T follicular helper cell (primary cell): ENCODE data around the gene PTPRN2.
"Not testable (repeated sequence)": the region's sequence is repeated elsewhere in the genome, so short reads cannot be mapped to it uniquely, and the experiment has no call there.

Experiments
- DNase-seq: peaks from one replicate; pipeline ENCODE4 v3.0.0-alpha.2; 2020; ENCODE audit warnings: low read depth

The PTPRN2 gene

DNA sequence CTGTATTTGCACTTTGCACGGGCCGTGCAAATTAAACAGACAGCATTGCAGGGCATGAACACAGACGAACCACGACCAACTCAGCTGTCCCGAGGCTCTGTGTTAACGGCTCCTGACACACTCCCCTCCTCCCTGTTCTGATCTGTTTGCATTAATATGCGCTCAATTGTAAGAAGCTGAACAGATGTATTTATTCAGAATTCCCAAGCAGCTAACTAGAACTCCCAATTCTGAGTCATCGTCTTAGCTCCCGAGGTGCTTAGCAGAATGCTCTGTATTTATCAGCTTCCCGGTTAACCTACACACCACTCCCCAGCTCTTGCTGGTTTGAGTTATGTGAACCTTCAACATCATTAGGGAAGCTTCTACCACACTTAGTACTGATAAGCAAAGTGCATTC, 286.4 kb downstream of the PTPRN2 start:
- DNase-seq, result no peak

GRCh38 chr7:158300427-158300826, 287.2 kb downstream of the PTPRN2 start:
- no peak for DNase-seq

DNA sequence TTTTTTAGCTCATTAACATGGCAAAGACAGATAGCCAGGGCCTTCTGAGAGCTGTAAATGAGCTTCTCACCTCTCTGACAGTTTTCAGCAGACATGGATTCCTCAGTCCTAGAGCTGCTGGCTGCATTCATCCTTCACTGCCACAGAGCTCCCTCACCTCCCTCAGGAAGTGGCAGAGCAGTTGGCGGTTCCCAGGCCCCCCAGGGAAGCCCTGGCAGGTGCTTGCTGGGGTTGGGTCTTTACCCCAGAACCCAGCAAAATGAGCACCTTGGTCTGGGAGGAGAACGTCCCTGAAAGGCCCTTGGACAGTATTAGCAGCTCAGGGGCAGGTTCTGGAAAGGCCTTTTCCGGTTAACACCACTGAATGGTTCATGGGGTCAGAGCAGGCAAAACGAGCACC, 288.0 kb downstream of the PTPRN2 start:
- DNase-seq, result no peak

DNA sequence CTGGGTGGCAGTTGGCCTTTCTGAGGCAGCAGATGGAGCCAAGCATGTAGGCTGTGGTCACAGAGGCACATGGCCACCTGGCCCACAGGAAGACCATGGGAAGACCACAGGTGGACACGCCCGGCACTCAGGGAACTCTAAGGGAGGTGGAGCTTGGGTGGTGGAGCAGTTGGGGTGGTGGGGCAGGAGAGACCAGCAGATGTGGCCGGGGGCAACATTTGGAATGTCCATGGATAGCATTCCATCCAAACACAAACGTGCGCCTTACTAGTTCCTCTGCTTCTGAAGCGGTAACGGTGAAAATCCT, 290.9 kb downstream of the PTPRN2 start:
- no peak for DNase-seq

DNA sequence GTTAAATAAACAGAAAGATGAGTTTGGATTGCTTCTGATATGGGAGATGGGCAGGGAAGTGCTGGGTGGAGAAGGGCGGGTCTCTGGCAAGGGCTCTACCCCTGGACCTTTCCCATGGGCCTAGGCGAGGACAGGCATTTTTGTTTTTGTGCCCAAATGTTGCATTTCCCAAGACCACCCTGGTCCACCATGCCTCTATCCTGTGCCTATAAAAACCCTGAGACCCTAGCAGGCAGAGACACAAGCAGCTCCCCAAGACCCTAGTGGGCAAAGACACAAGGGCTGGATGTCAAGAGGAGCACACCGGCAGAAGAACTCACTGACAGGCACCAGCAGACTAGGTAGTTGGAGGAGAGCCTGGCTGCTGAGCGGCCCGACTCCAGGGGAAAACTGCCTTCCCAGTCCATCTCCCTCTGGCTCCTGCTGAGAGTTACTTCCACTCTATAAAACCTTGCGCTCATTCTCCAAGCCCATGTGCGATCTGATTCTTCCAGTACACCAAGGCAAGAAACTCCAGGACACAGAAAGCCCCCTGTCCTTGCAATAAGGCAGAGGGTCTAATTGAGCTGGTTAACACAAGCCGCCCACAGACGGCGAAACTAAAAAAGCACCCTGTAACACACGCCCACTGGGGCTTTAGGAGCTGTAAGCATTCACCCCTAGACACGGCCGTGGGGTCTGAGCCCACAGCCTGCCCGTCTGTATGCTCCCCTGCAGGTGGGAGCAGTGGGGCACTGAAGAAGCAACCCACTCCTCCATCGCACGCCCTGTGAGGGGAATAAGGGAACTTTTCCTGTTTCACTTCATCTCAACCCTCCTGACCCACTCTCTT, 291.4 kb downstream of the PTPRN2 start:
- no peak for DNase-seq

GRCh38 chr7:158294468-158295215, 293.0 kb downstream of the PTPRN2 start:
- DNase-seq, result not testable (repeated sequence)

GRCh38 chr7:158292948-158293347, 294.7 kb downstream of the PTPRN2 start:
- no peak for DNase-seq

GRCh38 chr7:158291998-158292397, 295.6 kb downstream of the PTPRN2 start:
- DNase-seq, result no peak

DNA sequence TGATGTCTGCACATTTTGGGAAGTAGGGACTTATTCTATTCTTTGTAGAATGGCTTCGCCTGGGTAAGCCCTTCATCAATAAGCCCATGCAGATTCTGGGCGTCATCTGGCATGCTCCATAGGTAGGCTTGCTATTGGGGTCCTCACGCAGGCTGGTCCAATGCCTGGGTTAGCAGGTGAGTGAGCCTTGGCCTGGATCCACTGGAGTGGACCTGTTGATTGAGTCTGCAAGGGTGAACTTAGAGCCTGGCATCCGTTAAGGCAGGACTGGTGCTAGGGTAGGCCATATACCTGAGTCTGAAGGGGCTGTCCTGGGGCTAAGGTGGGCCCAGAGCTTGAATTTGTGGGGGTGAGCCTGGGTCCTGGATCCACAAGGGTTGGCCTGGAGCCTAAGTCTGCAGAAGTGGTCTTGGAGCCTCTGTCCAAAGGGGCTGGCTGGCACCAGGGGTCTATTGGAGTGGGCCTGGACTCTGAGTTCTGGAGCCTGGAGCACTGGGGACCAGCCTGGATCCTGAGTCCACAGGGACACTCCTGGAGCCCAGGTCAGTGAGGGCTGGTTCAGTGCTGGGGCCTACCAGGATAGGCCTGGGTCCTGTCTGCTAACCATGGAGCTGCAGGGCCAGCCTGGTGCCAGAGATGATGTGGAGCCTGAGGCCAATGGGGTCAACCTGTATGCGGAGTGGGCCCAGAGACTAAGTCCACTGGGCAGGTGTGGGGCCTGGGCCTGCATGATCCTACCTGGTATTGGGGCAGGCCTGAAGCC, 297.7 kb downstream of the PTPRN2 start:
- no peak for DNase-seq

DNA sequence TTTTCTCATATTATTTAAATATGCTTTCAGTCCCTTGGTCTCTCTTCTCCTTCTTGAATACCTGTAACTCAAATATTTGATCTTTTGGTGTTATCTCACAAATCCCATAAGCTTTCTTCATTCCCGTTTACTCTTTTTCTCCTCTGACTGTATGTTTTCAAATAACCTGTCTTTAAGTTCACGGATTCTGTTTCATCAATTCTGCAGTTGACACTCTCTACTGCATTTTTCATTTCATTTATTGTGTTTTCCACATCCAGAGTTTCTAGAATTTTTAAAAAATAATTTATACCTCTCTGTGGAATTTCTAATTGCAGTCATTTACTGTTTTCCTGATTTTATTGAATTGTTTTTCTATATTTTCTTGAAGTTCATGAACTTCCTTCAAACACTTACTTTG, 298.4 kb downstream of the PTPRN2 start:
- DNase-seq, result no peak

GRCh38 chr7:158286210-158286609, 301.4 kb downstream of the PTPRN2 start:
- DNase-seq, result no peak

DNA sequence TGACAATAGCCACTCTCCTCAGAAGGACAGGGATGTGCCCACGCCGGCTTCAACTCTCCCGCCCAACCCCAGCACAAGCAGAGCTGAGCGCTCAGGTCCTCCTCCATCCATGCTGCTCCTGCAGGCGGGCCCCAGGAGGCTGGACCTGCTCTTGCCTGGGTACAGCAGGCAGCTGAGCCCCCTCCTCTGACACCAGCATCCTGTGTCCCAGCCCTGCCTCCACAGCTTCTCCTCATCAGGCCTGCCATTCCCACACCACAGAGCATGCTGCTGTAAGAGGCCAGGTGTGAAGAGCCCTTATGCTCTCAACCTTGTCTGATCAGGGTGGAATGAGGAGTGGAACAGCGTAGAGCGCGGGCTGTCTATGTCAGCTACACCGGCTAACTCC, 302.2 kb downstream of the PTPRN2 start:
- no peak for DNase-seq

GRCh38 chr7:158284617-158285382, 302.8 kb downstream of the PTPRN2 start:
- no peak for DNase-seq

- DNase-seq, result no peak
Observed at GRCh38 chr7:158284121-158284520, 303.5 kb downstream of the PTPRN2 start.

DNA sequence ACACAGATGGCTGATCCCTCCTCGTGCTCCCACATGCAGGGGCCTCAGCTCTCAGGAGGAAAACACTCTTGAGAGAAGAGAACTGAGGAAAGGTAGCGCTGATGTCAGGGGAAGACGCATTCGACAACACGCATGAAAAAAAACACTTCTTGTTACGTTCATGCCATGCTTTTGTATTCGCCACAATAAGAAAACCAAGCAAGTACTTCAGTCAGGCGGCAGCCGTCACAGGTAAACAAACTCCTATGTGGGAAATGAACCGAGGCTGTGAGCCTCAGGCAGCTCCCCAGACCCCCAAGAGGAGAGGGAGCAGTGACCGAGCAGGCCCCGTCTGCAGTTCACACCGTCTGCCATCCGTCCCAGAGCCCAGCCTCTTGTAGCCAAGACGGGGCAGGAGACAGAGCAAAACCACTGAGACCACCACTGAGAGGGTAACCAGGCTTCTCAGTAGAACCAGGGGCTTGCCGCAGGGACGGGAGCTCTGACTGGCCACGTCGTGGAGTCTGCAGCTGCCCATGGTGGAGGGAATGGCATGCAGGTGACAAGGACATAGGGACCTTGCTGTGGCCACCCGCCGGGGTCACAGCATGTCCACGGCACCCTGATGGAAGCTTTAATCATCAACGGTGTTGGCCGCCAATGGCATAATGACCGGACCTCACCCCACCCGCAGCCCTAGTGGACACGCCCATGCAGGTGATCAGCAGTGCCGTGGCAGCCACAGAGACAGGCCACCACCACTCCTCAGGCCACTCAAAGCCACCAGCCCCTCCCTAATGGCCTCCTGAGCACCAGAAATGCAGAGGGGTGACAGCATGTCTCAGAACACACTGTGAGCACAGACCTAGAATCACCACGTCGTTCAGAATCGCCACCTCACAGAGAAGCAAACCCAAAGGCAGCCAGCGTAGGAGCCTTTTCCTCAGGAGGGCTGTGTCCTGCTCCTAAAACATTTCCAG, 304.3 kb downstream of the PTPRN2 start:
- DNase-seq, result no peak

DNA sequence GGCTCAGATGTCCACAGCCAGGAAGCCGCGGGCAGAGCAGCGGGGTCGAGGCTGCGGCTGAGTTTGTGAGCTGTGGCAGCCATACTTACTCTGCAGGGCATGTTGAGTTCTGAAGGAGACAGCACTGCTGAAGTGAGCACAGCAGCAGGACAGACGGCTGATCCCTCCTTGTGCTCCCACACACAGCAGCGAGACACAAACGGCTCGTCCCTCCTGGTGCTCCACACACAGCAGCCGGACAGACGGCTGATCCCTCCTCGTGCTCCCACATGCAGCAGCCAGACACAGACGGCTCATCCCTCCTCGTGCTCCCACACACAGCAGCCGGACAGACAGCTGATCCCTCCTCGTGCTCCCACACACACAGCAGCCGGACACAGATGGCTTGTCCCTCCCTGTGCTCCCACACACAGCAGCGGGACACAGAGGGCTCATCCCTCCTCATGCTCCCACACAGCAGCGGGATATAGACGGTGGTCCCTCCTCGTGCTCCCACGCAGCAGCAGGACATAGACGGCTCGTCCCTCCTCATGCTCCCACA, 305.1 kb downstream of the PTPRN2 start:
- DNase-seq, result no peak

GRCh38 chr7:158281441-158281840, 306.2 kb downstream of the PTPRN2 start:
- no peak for DNase-seq

DNA sequence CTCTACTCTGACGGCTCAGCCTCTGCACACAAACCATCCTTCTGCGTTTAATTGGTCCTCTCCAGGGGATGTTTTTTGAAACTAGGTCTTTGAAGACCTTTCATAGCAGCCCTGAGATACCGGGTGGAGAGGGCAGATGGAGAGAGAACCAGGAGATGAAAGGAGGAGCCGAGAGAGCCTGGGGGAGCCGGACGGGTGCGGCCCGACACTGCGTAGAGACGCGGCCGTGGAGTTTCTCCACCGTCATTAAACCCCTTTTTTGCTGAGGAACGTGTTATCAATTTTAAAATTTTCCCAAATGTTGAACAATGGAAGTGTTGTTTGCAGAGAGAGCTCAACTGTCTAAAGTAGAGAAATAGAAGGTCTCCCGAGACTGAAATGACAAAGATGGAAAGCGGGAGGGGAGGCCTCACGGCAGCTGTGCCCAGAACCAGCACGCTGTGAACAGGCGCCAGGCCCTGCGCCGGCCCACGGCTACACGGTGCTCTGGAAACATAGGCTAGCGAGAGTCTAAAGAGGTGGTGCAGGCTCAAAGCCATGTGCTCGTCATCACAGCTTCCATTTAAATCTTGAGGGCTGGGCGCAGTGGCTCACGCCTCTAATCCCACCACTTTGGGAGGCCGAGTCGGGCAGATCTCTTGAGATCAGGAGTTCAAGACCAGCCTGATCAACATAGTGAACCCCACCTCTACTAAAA, 307.0 kb downstream of the PTPRN2 start:
- DNase-seq, result no peak

GRCh38 chr7:158279539-158280447, 307.8 kb downstream of the PTPRN2 start:
- DNase-seq, result no peak
